A673 (cell line): ENCODE data around the gene SHC1. TPM values are rescaled to one million over a fixed set of nuclear protein-coding genes. Genes with fewer than 3 reads are reported as not detected.

Experiments used
- BruUV-seq: library from RNA; stranded (reverse); fragments of 400-500 nt; replicated peaks from 2 replicates; lab custom pipeline; 2021; lab: Mats Ljungman, UMichigan
- CTCF ChIA-PET: fragments of 300-600 bp; sonication (Branson Sonifier 250); formaldehyde crosslinking; loops from one replicate; lab custom pipeline; 2022; ENCODE audit warnings: antibody characterized with exemption; lab: Charles Lee
- POLR2A ChIA-PET: fragments of 300-600 bp; sonication (Branson Sonifier 250); formaldehyde crosslinking; loops from one replicate; lab custom pipeline; 2022; ENCODE audit warnings: antibody characterized with exemption; ENCODE audit not compliant: low non-redundant PET; lab: Charles Lee
- DNase-seq: peaks from one replicate; pipeline ENCODE4 v3.0.0-alpha.2; 2015; ENCODE audit warnings: low spot score
- H3K27ac ChIP-seq: fragments of 200-600 bp; sonication (generic); 2 replicates; pipeline ENCODE4 v1.5.1; 2016; ENCODE audit warnings: mixed run types, low read depth, mild to moderate bottlenecking, mixed read lengths, antibody characterized with exemption, low read length; ENCODE audit not compliant: poor library complexity, severe bottlenecking
- H3K27me3 ChIP-seq: fragments of 200-600 bp; sonication (generic); replicated peaks from 2 replicates; pipeline ENCODE4 v1.6.1; 2017; ENCODE audit warnings: mixed run types, low read depth, mild to moderate bottlenecking, mixed read lengths, antibody characterized with exemption, low read length; ENCODE audit not compliant: insufficient read depth, poor library complexity
- H3K36me3 ChIP-seq: fragments of 200-600 bp; sonication (generic); 2 replicates; pipeline ENCODE4 v1.6.1; 2016; ENCODE audit warnings: mixed run types, mild to moderate bottlenecking, mixed read lengths, antibody characterized with exemption, low read length; ENCODE audit not compliant: insufficient read depth, poor library complexity, severe bottlenecking
- H3K4me1 ChIP-seq: fragments of 200-600 bp; sonication (generic); 2 replicates; pipeline ENCODE4 v1.6.1; 2017; ENCODE audit warnings: mixed run types, mild to moderate bottlenecking, mixed read lengths, antibody characterized with exemption, low read length; ENCODE audit not compliant: insufficient read depth, poor library complexity, severe bottlenecking
- H3K4me3 ChIP-seq: fragments of 200-600 bp; sonication (generic); 2 replicates; pipeline ENCODE4 v1.5.1; 2016; ENCODE audit warnings: low read depth, mixed run types, mild to moderate bottlenecking, mixed read lengths, low read length; ENCODE audit not compliant: poor library complexity, severe bottlenecking
- H3K9me3 ChIP-seq: fragments of 200-600 bp; sonication (generic); 2 replicates; pipeline ENCODE4 v1.6.1; 2016; ENCODE audit warnings: mixed run types, low read depth, mild to moderate bottlenecking, mixed read lengths, antibody characterized with exemption, low read length; ENCODE audit not compliant: poor library complexity, severe bottlenecking
- EZH2 ChIP-seq: fragments of 200-600 bp; sonication (generic); IDR thresholded peaks from 2 replicates; pipeline ENCODE4 v1.6.1; 2017; ENCODE audit warnings: borderline replicate concordance, low read depth, mild to moderate bottlenecking, mixed read lengths, antibody characterized with exemption, low read length; ENCODE audit not compliant: poor library complexity, severe bottlenecking
- intact Hi-C: fragments of 100-400 bp; cut with micrococcal nuclease; formaldehyde crosslinking; loops from one replicate; pipeline ENCODE4 v1.10.0; 2022; ENCODE audit not compliant: unreplicated experiment
- total RNA-seq: library from RNA; stranded (reverse); gene quantifications from 2 replicates; pipeline ENCODE4 v1.2.3, GENCODE V29; 2021
- TF ChIP-seq, protein P1 (sequence below): fragments of 300-800, 200-600 bp; sonication (generic); conservative IDR thresholded peaks from 2 replicates; pipeline ENCODE4 v1.5.1; 2017; ENCODE audit warnings: low read depth, mild to moderate bottlenecking, antibody characterized with exemption, low read length, moderate library complexity, mixed read lengths

Gene SHC1
- total RNA-seq, 1 experiment from 2014 or later = 204 TPM

DNA sequence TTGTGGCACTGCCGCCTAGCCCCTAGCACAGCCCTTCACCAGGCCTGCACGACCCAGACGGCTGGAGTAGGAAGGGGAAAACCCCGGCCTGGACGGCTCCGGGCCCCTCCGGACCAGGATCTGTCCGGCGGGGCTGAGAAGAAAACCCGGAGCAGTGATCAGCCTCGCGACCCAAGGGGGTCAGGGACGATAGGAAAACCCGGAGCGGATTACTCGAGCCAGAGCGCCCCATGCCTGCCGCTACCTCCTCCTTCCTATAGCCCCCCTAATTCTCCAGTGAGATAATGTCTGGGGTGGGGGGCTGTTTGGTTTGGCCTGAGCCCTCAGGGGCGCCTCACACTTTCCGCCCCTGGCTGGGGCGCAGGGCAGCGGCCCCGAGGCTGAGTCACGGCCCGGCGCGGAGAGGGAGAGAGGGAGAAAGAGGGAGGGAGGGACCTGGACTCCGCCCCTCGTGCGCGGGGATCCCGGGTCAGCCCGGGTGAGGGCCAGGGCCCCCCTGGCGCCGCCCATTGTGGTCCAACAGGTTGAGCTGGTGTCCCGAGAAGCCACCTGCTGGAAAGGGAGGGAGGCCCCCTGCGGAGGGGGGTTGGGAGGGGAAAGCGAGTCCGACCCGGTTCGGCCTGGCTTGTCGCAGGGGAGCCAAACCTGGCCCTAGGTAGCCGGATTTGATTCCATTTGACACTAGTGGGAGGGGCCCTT, 30.3 kb upstream of the SHC1 start:
- intact Hi-C loops = loop anchor here (5.0 kb wide), 2 partner anchors 81 to 444 kb away; partner anchors contain the start of gene UBE2Q1
- ChIA-PET CTCF (interaction anchor here (0.7 to 1.4 kb wide), 3 partner anchors 16 to 441 kb away, joined by 3 to 7 read pairs (median 3); partner anchors contain the start of gene PBXIP1), POLR2A (no interaction called here)
- Histone ChIP-seq H3K4me1 (peaks cover 20% of the 10 kb centered on the region), H3K27ac (peak overlapping the region; percentile 94), H3K36me3 (no peaks in the 10 kb centered on the region), H3K4me3 (peak overlapping the region; percentile 85), H3K9me3 (no peaks in the 10 kb centered on the region), H3K27me3 (no peaks in the 10 kb centered on the region)
- BruUV-seq = no TSS peak
- TF ChIP-seq, protein P1, sequence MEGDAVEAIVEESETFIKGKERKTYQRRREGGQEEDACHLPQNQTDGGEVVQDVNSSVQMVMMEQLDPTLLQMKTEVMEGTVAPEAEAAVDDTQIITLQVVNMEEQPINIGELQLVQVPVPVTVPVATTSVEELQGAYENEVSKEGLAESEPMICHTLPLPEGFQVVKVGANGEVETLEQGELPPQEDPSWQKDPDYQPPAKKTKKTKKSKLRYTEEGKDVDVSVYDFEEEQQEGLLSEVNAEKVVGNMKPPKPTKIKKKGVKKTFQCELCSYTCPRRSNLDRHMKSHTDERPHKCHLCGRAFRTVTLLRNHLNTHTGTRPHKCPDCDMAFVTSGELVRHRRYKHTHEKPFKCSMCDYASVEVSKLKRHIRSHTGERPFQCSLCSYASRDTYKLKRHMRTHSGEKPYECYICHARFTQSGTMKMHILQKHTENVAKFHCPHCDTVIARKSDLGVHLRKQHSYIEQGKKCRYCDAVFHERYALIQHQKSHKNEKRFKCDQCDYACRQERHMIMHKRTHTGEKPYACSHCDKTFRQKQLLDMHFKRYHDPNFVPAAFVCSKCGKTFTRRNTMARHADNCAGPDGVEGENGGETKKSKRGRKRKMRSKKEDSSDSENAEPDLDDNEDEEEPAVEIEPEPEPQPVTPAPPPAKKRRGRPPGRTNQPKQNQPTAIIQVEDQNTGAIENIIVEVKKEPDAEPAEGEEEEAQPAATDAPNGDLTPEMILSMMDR = 0 out of 2 replicates have a peak, but pooled peaks have one; percentile 7
- no peak for TF ChIP-seq EZH2
- DNase-seq = peak; percentile 92

GRCh38 chr1:155000411-155000725, 29.8 kb upstream of the SHC1 start:
- Histone ChIP-seq H3K27ac (peak overlapping the region; percentile 94), H3K9me3 (no peaks in the 10 kb centered on the region), H3K4me1 (peaks cover 18% of the 10 kb centered on the region), H3K4me3 (peak overlapping the region; percentile 85), H3K36me3 (no peaks in the 10 kb centered on the region), H3K27me3 (no peaks in the 10 kb centered on the region)
- BruUV-seq = no TSS peak
- POLR2A ChIA-PET = no interaction called here
- no peak for TF ChIP-seq EZH2
- TF ChIP-seq, protein P1 = no peak
- intact Hi-C loops = loop anchor here (5.0 kb wide), 2 partner anchors 82 to 443 kb away; partner anchors contain the start of gene UBE2Q1
- CTCF ChIA-PET = interaction anchor here (0.6 to 1.1 kb wide), 2 partner anchors 44 to 50 kb away, joined by 3 to 10 read pairs; partner anchors contain the start of gene ADAM15
- DNase-seq = no peak

DNA sequence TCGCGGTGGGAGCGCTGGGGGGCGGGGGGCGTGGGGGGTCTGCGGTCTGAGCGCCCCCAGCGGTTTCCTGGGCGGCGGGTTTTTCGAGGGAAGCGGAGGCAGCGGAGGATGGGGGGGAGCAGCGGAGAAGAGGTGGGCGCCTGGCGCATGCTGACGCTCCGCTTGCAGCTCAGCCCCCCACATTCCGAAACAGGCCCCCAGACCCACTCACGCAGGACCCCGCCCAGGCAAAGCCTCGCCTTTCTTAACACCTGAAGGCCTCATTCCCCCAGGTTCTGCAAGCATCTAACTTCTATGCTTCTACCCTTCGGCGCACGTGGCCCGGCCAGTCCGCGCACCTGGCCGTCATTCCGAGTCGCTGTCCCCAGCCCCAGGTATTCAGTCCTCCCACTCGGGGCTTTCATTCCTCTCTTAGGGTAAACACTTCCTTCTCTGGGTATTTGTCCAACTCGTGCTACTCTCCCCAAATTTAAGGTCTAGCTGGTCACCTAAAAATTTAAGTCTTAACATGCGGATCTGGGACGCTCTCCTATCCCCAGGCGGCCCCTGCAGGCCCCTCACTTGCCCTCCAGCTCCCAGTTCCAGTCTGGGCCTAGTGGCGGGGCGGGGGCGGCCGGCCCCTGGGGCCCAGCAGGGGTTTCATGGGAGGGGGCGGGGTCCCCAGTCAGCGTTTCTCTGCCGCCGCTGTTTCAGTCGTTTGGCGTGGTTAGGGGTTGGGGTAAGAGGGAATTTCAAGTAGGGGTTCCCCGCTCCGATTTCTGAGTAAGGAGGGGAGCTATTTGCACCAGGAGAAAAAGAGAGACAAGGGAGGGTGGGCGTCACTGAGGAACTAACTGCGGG, 29.2 kb upstream of the SHC1 start:
- no peaks in the 10 kb centered on the region for H3K9me3 ChIP-seq
- peak; percentile 69 for DNase-seq
- ChIA-PET CTCF (interaction anchor here (0.6 to 1.5 kb wide), 9 partner anchors 12 to 646 kb away, joined by 3 to 17 read pairs (median 4); partner anchors contain the start of genes ADAM15, PBXIP1 and SHC1), POLR2A (interaction anchor here (0.8 kb wide), 2 partner anchors 17 to 51 kb away, joined by 4 to 5 read pairs; no protein-coding TSS in a partner anchor)
- no peaks in the 10 kb centered on the region for H3K27me3 ChIP-seq
- TF ChIP-seq, protein P1 = no peak
- TF ChIP-seq EZH2 = no peak
- peak overlapping the region; percentile 85 for H3K4me3 ChIP-seq
- peak overlapping the region; percentile 79 for H3K27ac ChIP-seq
- H3K4me1 ChIP-seq = peaks cover 12% of the 10 kb centered on the region
- no TSS peak for BruUV-seq
- H3K36me3 ChIP-seq = no peaks in the 10 kb centered on the region
- intact Hi-C loops = loop anchor here (5.0 kb wide), 3 partner anchors 37 to 442 kb away; partner anchors contain the start of genes PYGO2 and UBE2Q1
